Astrocyte (in vitro differentiated cells and primary cell): Measurements from ENCODE around the gene TOLLIP. TPM values are rescaled to one million over a fixed set of nuclear protein-coding genes. Genes with fewer than 3 reads are reported as not detected.

Source experiments
- DNase-seq: peaks from one replicate; pipeline ENCODE4 v3.0.0-alpha.2; 2010; ENCODE audit warnings: low read depth
- FAIRE-seq: peaks from 2 replicates; lab custom pipeline; 2011; peaks lifted over from hg19 to GRCh38; lab: Jason Lieb, UNC
- H2AFZ ChIP-seq: 2 replicates; pipeline ENCODE4 v1.6.0; 2012; ENCODE audit warnings: low read depth, low read length, inconsistent platforms
- H3K27ac ChIP-seq: 2 replicates; pipeline ENCODE4 v1.5.1; 2011; ENCODE audit warnings: low read depth, low read length, inconsistent platforms
- H3K27me3 ChIP-seq: 2 replicates; pipeline ENCODE4 v1.6.0; 2011; ENCODE audit warnings: low read length, inconsistent platforms; ENCODE audit not compliant: insufficient read depth
- H3K36me3 ChIP-seq: 2 replicates; pipeline ENCODE4 v1.5.1; 2011; ENCODE audit warnings: low read length, inconsistent platforms; ENCODE audit not compliant: insufficient read depth
- H3K4me1 ChIP-seq: 2 replicates; pipeline ENCODE4 v1.5.1; 2011; ENCODE audit warnings: low read length, inconsistent platforms; ENCODE audit not compliant: insufficient read depth
- H3K4me2 ChIP-seq: 2 replicates; pipeline ENCODE4 v1.6.0; 2012; ENCODE audit warnings: low read length, inconsistent platforms
- H3K4me3 ChIP-seq: 2 replicates; pipeline ENCODE4 v1.5.1; 2011; ENCODE audit warnings: low read depth, mild to moderate bottlenecking, low read length, inconsistent platforms; ENCODE audit not compliant: insufficient read depth
- H3K79me2 ChIP-seq: 2 replicates; pipeline ENCODE4 v1.6.0; 2012; ENCODE audit warnings: mild to moderate bottlenecking, low read length, inconsistent platforms; ENCODE audit not compliant: insufficient read depth
- H3K9ac ChIP-seq: 2 replicates; pipeline ENCODE4 v1.6.0; 2012; ENCODE audit warnings: mild to moderate bottlenecking, low read length, inconsistent platforms
- H3K9me3 ChIP-seq: 2 replicates; pipeline ENCODE4 v1.5.1; 2012; ENCODE audit warnings: low read depth, mild to moderate bottlenecking, low read length, inconsistent platforms; ENCODE audit not compliant: insufficient read depth
- H4K20me1 ChIP-seq: 2 replicates; pipeline ENCODE4 v1.6.0; 2012; ENCODE audit warnings: low read length, inconsistent platforms; ENCODE audit not compliant: insufficient read depth
- H3K27ac Mint-ChIP-seq: one replicate; pipeline ENCODE4 v1.8.0; 2021; ENCODE audit warnings: mild to moderate bottlenecking, mixed read lengths; ENCODE audit not compliant: unreplicated experiment
- H3K27me3 Mint-ChIP-seq: one replicate; pipeline ENCODE4 v1.8.0; 2021; ENCODE audit warnings: low read depth, mixed read lengths; ENCODE audit not compliant: unreplicated experiment
- H3K36me3 Mint-ChIP-seq: one replicate; pipeline ENCODE4 v1.8.0; 2021; ENCODE audit warnings: low read depth, mixed read lengths; ENCODE audit not compliant: unreplicated experiment
- H3K4me1 Mint-ChIP-seq: one replicate; pipeline ENCODE4 v1.8.0; 2021; ENCODE audit warnings: low read depth, mixed read lengths; ENCODE audit not compliant: unreplicated experiment
- H3K4me3 Mint-ChIP-seq: one replicate; pipeline ENCODE4 v1.8.0; 2021; ENCODE audit warnings: mild to moderate bottlenecking, moderate library complexity, mixed read lengths; ENCODE audit not compliant: unreplicated experiment
- H3K9me3 Mint-ChIP-seq: one replicate; pipeline ENCODE4 v1.8.0; 2021; ENCODE audit warnings: mild to moderate bottlenecking, mixed read lengths; ENCODE audit not compliant: unreplicated experiment
- EZH2 ChIP-seq: IDR thresholded peaks from 2 replicates; pipeline ENCODE4 v1.6.1; 2012; ENCODE audit warnings: mild to moderate bottlenecking, low read length, inconsistent platforms; ENCODE audit not compliant: insufficient read depth
- total RNA-seq: library from RNA; stranded (reverse); gene quantifications from 2 replicates; pipeline ENCODE4 v1.2.1, GENCODE V29; 2021
- TF ChIP-seq, protein P1 (sequence below): IDR thresholded peaks from 2 replicates; pipeline ENCODE4 v1.5.1; 2011; ENCODE audit warnings: low read depth, mild to moderate bottlenecking, inconsistent platforms, low read length, moderate library complexity; ENCODE audit not compliant: insufficient read depth

Gene TOLLIP
- total RNA-seq, 1 donor from 2014 or later = 46.4 TPM

DNA sequence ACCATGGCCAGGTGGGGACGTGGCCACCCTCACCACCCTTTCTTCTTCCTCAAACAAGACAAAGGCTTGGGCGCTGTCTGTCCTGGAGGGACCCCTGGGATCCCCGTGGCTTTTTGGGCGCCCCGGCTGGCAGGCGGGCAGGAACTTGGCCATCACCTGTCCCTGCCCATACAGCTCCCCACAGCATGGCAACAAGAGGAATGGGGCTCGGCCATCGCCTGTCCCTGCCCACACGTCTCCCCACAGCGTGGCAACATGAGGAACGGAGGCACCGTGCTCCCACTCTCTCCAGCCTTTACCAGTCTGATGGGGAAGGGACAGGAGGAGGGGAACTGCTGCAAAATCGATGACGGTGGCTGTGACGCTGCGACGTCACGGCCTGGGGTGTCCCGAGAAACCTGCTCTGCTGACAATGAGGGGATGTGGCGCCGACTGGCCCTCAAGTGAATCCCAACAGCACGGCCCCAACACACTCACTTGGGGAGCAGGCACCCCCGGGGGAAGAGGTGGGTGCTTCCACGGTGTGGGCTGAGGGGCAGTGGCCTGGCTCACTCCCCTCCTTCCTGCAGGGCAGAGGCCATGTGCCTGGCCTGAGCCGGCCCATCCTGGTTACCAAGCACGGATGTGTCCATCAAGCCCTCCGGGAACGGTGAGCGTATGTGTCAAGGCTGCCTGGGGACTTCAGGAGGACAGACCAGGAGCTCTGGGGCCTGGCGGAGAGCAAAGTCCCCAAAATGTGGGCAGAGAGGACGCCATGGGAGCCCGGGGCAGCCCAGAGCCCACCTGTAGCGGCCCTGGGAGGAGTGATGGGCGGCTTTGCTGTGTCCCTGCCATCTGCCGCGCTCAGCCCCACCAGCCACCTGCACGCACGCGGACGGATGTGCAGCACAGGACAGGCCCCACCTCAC, 30.4 kb downstream of the TOLLIP start:
- no peak for TF ChIP-seq EZH2
- TF ChIP-seq, protein P1, sequence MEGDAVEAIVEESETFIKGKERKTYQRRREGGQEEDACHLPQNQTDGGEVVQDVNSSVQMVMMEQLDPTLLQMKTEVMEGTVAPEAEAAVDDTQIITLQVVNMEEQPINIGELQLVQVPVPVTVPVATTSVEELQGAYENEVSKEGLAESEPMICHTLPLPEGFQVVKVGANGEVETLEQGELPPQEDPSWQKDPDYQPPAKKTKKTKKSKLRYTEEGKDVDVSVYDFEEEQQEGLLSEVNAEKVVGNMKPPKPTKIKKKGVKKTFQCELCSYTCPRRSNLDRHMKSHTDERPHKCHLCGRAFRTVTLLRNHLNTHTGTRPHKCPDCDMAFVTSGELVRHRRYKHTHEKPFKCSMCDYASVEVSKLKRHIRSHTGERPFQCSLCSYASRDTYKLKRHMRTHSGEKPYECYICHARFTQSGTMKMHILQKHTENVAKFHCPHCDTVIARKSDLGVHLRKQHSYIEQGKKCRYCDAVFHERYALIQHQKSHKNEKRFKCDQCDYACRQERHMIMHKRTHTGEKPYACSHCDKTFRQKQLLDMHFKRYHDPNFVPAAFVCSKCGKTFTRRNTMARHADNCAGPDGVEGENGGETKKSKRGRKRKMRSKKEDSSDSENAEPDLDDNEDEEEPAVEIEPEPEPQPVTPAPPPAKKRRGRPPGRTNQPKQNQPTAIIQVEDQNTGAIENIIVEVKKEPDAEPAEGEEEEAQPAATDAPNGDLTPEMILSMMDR = no peak
- H3K4me1 ChIP-seq = no peaks in the 10 kb centered on the region
- Mint-ChIP-seq H3K9me3 (no peaks in the 10 kb centered on the region), H3K4me3 (no peak overlapping the region), H3K27me3 (no peaks in the 10 kb centered on the region), H3K27ac (no peak overlapping the region), H3K4me1 (no peaks in the 10 kb centered on the region), H3K36me3 (peaks cover 21% of the 10 kb centered on the region)
- H4K20me1 ChIP-seq = peaks cover 25% of the 10 kb centered on the region
- H3K4me2 ChIP-seq = no peak overlapping the region
- H3K4me3 ChIP-seq = no peak overlapping the region
- H3K36me3 ChIP-seq = peaks cover 2% of the 10 kb centered on the region
- DNase-seq (no peak), FAIRE-seq (no peak)
- no peaks in the 10 kb centered on the region for H3K27me3 ChIP-seq
- H3K9me3 ChIP-seq = no peaks in the 10 kb centered on the region
- no peaks in the 10 kb centered on the region for H3K79me2 ChIP-seq
- no peak overlapping the region for H2AFZ ChIP-seq
- no peak overlapping the region for H3K27ac ChIP-seq
- H3K9ac ChIP-seq = no peak overlapping the region

DNA sequence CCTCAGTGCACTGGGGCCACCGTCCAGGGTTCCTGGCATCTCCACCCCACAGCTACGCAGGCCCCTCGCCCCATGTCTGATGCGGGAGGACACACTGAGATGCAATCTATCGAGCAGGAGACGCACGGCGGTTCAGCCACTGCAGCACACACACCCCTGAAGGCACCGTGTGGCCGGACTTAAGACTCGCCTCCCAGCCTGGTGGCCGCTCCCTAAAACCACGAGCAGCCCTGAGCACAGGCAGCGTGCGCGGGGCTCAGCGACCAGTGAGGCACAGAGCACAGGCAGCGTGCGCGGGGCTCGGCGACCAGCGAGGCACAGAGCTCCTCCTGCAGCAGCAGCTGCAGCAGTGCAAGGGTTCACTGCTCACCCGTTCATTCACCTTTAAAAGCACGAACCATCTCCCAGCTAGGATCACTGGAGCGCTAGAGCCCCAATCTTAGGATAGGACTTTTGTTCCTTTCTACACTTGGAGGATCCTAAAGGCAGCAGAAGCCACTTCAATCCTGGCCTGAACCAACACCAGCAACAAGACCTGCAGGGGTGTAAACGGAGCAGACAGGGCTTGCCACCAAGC, 31.4 kb downstream of the TOLLIP start:
- Histone ChIP-seq H3K27me3 (no peaks in the 10 kb centered on the region), H3K9ac (no peak overlapping the region), H3K36me3 (peaks cover 2% of the 10 kb centered on the region), H3K4me1 (no peaks in the 10 kb centered on the region), H3K9me3 (no peaks in the 10 kb centered on the region), H2AFZ (no peak overlapping the region), H3K79me2 (no peaks in the 10 kb centered on the region), H3K4me3 (no peak overlapping the region), H3K27ac (no peak overlapping the region), H4K20me1 (peaks cover 25% of the 10 kb centered on the region), H3K4me2 (no peak overlapping the region)
- peaks cover 17% of the 10 kb centered on the region for H3K36me3 Mint-ChIP-seq
- peak overlapping the region; percentile 12 for H3K27ac Mint-ChIP-seq
- no peaks in the 10 kb centered on the region for H3K9me3 Mint-ChIP-seq
- TF ChIP-seq, protein P1 = no peak
- no peak for TF ChIP-seq EZH2
- no peaks in the 10 kb centered on the region for H3K27me3 Mint-ChIP-seq
- no peaks in the 10 kb centered on the region for H3K4me1 Mint-ChIP-seq
- no peak for DNase-seq
- no peak overlapping the region for H3K4me3 Mint-ChIP-seq
- no peak for FAIRE-seq
